SK-N-SH (cell line): ENCODE measurements around the gene OR1M1.
"Not testable (repeated sequence)": the region's sequence is repeated elsewhere in the genome, so short reads cannot be mapped to it uniquely, and the experiment has no call there.

Experiments used
- EP300 ChIP-seq, 2 experiments: IDR thresholded peaks; 2 replicates each; pipeline versions ENCODE4 v1.4.0 to v1.6.1; 2012; ENCODE audit warnings: borderline replicate concordance in 1 of 2, low read depth in 1 of 2, low read length in 1 of 2
- FOXM1 ChIP-seq: IDR thresholded peaks from 2 replicates; pipeline ENCODE4 v1.4.0; 2012; ENCODE audit warnings: low read depth, mild to moderate bottlenecking
- JUND ChIP-seq: IDR thresholded peaks from 2 replicates; pipeline ENCODE4 v1.4.0; 2012
- NFIC ChIP-seq: IDR thresholded peaks from 2 replicates; pipeline ENCODE4 v1.4.0; 2012; ENCODE audit warnings: borderline replicate concordance
- POLR2AphosphoS5 ChIP-seq: IDR thresholded peaks from 2 replicates; pipeline ENCODE4 v1.6.1; 2012; ENCODE audit warnings: low read depth, low read length
- TCF12 ChIP-seq: IDR thresholded peaks from 2 replicates; pipeline ENCODE4 v1.4.0; 2012
- TF ChIP-seq, protein P1 (sequence below): fragments of 200-600 bp; sonication (generic); IDR thresholded peaks from 2 replicates; pipeline ENCODE4 v1.6.1; 2017; ENCODE audit warnings: antibody characterized with exemption, mild to moderate bottlenecking, moderate library complexity
- TF ChIP-seq, protein P2 (sequence below): fragments of 150-350 bp; IDR thresholded peaks from 2 replicates; pipeline ENCODE4 v1.6.1; 2016; ENCODE audit warnings: mild to moderate bottlenecking, low read depth, low read length
- TF ChIP-seq, protein P3 (sequence below): IDR thresholded peaks from 2 replicates; pipeline ENCODE4 v1.4.0; 2012; ENCODE audit warnings: low read depth, borderline replicate concordance

DNA sequence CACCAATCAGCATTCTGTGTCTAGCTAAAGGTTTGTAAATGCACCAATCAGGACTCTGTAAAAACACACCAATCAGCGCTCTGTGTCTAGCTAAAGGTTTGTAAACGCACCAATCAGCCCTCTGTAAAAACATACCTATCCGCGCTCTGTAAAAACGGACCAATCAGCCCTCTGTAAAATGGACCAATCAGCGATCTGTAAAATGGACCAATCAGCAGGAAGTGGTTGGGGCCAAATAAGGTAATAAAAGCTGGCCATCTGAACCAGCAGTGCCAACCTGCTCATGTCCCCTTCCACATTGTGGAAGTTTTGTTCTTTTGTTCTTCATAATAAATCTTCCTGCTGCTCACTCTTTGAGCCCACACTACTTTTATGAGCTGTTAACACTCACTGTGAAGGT, 33.2 kb upstream of the OR1M1 start:
- not testable (repeated sequence) for TF ChIP-seq POLR2AphosphoS5; FOXM1; JUND; EP300 (IDR thresholded peaks at IDR 0.05; ENCODE audit: borderline replicate concordance in 1 of 2, low read depth in 1 of 2, low read length in 1 of 2); TCF12; NFIC
- TF ChIP-seq, protein P1, sequence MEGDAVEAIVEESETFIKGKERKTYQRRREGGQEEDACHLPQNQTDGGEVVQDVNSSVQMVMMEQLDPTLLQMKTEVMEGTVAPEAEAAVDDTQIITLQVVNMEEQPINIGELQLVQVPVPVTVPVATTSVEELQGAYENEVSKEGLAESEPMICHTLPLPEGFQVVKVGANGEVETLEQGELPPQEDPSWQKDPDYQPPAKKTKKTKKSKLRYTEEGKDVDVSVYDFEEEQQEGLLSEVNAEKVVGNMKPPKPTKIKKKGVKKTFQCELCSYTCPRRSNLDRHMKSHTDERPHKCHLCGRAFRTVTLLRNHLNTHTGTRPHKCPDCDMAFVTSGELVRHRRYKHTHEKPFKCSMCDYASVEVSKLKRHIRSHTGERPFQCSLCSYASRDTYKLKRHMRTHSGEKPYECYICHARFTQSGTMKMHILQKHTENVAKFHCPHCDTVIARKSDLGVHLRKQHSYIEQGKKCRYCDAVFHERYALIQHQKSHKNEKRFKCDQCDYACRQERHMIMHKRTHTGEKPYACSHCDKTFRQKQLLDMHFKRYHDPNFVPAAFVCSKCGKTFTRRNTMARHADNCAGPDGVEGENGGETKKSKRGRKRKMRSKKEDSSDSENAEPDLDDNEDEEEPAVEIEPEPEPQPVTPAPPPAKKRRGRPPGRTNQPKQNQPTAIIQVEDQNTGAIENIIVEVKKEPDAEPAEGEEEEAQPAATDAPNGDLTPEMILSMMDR, result not testable (repeated sequence)
- TF ChIP-seq, protein P2, sequence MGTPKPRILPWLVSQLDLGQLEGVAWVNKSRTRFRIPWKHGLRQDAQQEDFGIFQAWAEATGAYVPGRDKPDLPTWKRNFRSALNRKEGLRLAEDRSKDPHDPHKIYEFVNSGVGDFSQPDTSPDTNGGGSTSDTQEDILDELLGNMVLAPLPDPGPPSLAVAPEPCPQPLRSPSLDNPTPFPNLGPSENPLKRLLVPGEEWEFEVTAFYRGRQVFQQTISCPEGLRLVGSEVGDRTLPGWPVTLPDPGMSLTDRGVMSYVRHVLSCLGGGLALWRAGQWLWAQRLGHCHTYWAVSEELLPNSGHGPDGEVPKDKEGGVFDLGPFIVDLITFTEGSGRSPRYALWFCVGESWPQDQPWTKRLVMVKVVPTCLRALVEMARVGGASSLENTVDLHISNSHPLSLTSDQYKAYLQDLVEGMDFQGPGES, result not testable (repeated sequence)
- TF ChIP-seq, protein P3, sequence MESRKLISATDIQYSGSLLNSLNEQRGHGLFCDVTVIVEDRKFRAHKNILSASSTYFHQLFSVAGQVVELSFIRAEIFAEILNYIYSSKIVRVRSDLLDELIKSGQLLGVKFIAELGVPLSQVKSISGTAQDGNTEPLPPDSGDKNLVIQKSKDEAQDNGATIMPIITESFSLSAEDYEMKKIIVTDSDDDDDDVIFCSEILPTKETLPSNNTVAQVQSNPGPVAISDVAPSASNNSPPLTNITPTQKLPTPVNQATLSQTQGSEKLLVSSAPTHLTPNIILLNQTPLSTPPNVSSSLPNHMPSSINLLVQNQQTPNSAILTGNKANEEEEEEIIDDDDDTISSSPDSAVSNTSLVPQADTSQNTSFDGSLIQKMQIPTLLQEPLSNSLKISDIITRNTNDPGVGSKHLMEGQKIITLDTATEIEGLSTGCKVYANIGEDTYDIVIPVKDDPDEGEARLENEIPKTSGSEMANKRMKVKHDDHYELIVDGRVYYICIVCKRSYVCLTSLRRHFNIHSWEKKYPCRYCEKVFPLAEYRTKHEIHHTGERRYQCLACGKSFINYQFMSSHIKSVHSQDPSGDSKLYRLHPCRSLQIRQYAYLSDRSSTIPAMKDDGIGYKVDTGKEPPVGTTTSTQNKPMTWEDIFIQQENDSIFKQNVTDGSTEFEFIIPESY, result not testable (repeated sequence)
